Measurements from ENCODE around the gene MIDN. TPM values are rescaled to one million over a fixed set of nuclear protein-coding genes. Genes with fewer than 3 reads are reported as not detected.

MIDN gene
- total RNA-seq, 6 experiments from 2014 or later = 58.4 to 73.3 (median 67.4) TPM

DNA sequence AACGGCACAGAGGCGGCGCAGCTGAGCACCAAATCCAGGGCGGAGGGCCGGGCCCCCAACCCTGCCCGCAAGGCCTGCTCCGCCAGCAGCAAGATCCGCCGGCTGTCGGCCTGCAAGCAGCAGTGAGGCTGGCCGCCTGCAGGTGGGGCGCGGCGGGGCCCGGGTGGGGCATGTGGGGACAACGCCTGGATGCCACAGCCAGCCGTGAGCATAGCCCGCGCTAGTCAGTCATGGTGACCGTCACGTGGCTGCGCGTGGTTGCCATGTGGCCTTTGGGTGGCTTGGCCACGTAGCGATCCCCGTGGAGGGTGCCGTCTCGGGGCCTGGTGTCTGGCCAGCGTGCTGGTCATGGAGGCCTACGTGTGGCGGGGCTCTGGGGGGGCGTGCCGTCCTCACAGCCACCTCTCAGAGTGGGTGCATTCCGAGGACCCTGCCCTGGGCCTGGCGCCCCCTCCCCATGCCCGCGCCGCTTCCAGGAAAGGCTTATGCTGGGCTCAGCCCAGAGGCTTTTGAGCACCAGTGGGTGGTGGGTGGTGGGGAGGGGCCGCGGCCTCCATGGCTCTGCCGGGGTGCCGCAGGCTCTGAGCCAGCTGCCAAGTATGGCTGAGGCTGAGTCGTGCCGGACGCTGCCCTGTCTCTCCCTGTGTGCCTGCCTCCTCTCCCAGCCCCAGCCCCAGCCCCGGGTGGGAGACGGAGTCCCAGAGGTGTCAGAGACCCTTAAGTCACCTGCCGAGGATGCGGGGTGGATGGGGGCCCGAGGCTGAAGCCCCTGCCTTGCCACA, 21.7 kb upstream of the MIDN start:
- Mint-ChIP-seq H3K4me3 (no peak overlapping the region), H3K9me3 (no peaks in the 10 kb centered on the region), H3K36me3 (ENCODE audit: low read depth) (no peaks in the 10 kb centered on the region), H3K27ac (no peak overlapping the region), H3K27me3 (ENCODE audit: insufficient read depth) (peaks cover 3% of the 10 kb centered on the region), H3K4me1 (ENCODE audit: low read depth) (no peaks in the 10 kb centered on the region)
- DNase-seq = no peak
- TF ChIP-seq, protein P1, sequence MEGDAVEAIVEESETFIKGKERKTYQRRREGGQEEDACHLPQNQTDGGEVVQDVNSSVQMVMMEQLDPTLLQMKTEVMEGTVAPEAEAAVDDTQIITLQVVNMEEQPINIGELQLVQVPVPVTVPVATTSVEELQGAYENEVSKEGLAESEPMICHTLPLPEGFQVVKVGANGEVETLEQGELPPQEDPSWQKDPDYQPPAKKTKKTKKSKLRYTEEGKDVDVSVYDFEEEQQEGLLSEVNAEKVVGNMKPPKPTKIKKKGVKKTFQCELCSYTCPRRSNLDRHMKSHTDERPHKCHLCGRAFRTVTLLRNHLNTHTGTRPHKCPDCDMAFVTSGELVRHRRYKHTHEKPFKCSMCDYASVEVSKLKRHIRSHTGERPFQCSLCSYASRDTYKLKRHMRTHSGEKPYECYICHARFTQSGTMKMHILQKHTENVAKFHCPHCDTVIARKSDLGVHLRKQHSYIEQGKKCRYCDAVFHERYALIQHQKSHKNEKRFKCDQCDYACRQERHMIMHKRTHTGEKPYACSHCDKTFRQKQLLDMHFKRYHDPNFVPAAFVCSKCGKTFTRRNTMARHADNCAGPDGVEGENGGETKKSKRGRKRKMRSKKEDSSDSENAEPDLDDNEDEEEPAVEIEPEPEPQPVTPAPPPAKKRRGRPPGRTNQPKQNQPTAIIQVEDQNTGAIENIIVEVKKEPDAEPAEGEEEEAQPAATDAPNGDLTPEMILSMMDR (IDR thresholded peaks at IDR 0.05) = no peak

- peaks cover 3% of the 10 kb centered on the region for H3K27me3 Mint-ChIP-seq (ENCODE audit: insufficient read depth)
- TF ChIP-seq, protein P1 (IDR thresholded peaks at IDR 0.05) = no peak
- no peak for DNase-seq
- H3K4me1 Mint-ChIP-seq (ENCODE audit: low read depth) = peaks cover 4% of the 10 kb centered on the region; the same call in 1 of the 2 replicates
- H3K4me3 Mint-ChIP-seq = no peak overlapping the region
- no peaks in the 10 kb centered on the region for H3K36me3 Mint-ChIP-seq (ENCODE audit: low read depth)
- H3K27ac Mint-ChIP-seq = no peak overlapping the region
- H3K9me3 Mint-ChIP-seq = no peaks in the 10 kb centered on the region
Measured at GRCh38 chr19:1227304-1228054, 20.9 kb upstream of the MIDN start.

DNA sequence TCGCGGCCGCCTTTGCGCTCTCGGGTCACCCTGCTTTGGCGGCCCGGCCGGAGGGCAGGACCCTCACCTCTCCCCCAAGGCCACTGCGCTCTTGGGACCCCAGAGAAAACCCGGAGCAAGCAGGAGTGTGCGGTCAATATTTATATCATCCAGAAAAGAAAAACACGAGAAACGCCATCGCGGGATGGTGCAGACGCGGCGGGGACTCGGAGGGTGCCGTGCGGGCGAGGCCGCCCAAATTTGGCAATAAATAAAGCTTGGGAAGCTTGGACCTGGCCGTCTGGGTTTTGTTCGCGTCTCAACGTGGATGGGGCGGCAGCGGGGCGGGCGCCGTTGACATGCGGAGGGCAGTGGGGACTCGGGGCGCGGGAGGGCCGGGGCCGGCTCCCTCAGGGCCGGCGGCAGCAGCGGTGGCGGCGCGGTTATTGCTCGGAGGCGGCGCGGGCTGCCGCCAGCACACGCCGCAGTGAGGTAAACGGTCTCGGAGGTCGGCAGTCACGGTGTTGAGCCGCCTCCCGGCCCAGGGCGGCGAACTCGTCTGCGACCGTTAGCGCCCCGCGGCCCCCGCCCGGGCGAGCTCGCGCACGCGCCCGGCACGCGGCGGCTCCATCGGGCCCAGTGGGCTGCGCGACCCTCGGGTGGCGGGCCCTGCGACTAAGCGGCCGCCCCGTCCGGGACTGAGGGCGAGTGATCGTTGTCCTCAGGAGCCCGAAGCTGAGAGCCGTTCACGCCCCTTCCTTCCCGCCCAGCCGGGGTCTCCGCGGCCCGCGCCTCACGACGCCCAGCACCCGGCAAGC, 20.0 kb upstream of the MIDN start:
- Mint-ChIP-seq H3K9me3 (no peaks in the 10 kb centered on the region), H3K27me3 (ENCODE audit: insufficient read depth) (peaks cover 3% of the 10 kb centered on the region), H3K4me1 (ENCODE audit: low read depth) (peaks cover 6% of the 10 kb centered on the region; the same call in 1 of the 2 replicates), H3K36me3 (ENCODE audit: low read depth) (no peaks in the 10 kb centered on the region), H3K27ac (no peak overlapping the region), H3K4me3 (no peak overlapping the region; the same call in 1 of the 2 replicates)
- TF ChIP-seq, protein P1 (IDR thresholded peaks at IDR 0.05) = no peak
- DNase-seq = no peak

DNA sequence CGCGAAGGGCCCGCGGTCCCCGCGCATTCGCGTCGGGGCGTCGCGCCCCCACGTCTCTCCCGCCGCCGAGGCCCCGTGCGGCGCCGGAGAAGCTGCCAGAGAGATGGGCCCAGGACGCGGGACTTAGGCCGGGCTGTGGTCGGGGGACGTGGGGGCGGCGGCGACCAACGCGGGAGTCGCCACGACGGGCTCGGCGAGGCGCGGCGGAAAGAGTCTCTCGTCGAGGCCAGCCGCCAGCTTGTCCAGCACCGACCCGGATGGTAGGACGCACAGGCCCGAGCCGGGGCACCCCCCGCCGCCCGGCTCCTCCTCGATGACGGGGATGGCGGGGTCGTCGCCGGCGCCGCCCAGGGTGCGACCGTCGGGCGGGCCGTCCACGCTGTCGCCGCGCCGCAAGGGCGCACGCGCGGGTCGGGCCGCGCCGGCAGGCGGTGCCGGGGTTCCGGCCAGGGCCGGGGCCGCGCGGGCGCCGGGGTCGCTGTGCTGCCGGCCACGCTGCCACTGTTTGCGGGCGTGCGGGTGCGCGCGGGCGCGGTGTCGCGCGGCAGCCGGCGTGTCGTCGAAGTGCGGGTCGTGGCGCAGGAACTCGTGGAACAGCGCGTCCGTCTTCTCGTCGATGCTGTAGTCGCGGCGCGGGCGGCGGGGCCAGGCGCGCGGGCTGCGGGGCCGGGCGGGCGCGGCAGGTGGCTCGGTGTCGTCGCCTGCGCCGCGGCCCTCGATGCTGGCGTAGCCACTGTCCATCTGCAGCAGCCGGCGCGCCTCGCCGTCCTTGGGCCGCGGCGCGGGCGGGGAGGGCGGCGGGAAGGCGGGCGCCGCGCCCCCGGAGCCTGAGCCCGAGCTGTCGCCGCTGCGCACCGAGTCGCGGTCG, 19.1 kb upstream of the MIDN start:
- Mint-ChIP-seq H3K4me3 (no peak overlapping the region), H3K36me3 (ENCODE audit: low read depth) (no peaks in the 10 kb centered on the region), H3K27ac (no peak overlapping the region), H3K9me3 (no peaks in the 10 kb centered on the region), H3K4me1 (ENCODE audit: low read depth) (peaks cover 6% of the 10 kb centered on the region; the same call in 1 of the 2 replicates), H3K27me3 (ENCODE audit: insufficient read depth) (peaks cover 3% of the 10 kb centered on the region)
- TF ChIP-seq, protein P1 (IDR thresholded peaks at IDR 0.05) = no peak
- DNase-seq = no peak

Data from HFFc6 (cell line).